Ovary (tissue), 9 donors: Measurements from ENCODE around the gene ADNP. TPM values are rescaled to one million over a fixed set of nuclear protein-coding genes. Genes with fewer than 3 reads are reported as not detected.

Source experiments
- DNase-seq, 5 donors: peaks; one replicate each; pipeline ENCODE4 v3.0.0-alpha.2; 2019 to 2020
- H3K27ac ChIP-seq, 2 donors: fragments of 200-600 bp; one replicate each; pipeline versions ENCODE4 v1.5.1 to v1.8.0; 2019 to 2022
- H3K27me3 ChIP-seq: fragments of 200-600 bp; one replicate; pipeline ENCODE4 v1.8.0; 2022
- H3K36me3 ChIP-seq: fragments of 200-600 bp; sonication (generic); one replicate; pipeline ENCODE4 v1.5.1; 2019
- H3K4me1 ChIP-seq: one replicate; pipeline ENCODE4 v1.8.1; 2013; ENCODE audit warnings: mild to moderate bottlenecking, moderate library complexity; ENCODE audit not compliant: insufficient read depth
- H3K4me3 ChIP-seq: fragments of 200-600 bp; sonication (generic); one replicate; pipeline ENCODE4 v1.5.1; 2017
- H3K9me3 ChIP-seq, 2 donors: fragments of 200-600 bp in 1 of 2; sonication (generic) in 1 of 2; one replicate each; pipeline versions ENCODE4 v1.5.1 to v1.8.1; 2013 to 2019; ENCODE audit warnings: mild to moderate bottlenecking in 1 of 2, moderate library complexity in 1 of 2
- CTCF ChIP-seq, 3 donors: fragments of 450-650 bp in 2 of 3; fragments of 200-600 bp in 1 of 3; IDR thresholded peaks; one replicate each; pipeline versions ENCODE4 v1.5.1 to v1.8.0; 2016 to 2022; ENCODE audit warnings: antibody characterized with exemption in 3 of 3, mild to moderate bottlenecking in 1 of 3
- EP300 ChIP-seq: sonication (generic); formaldehyde crosslinking; IDR thresholded peaks from one replicate; pipeline ENCODE4 v1.6.1; 2017; ENCODE audit warnings: antibody characterized with exemption
- POLR2A ChIP-seq: fragments of 450-650 bp; IDR thresholded peaks from one replicate; pipeline ENCODE4 v1.6.1; 2017; ENCODE audit warnings: antibody characterized with exemption, mild to moderate bottlenecking, moderate library complexity
- WGBS, 3 donors: extraction: QIAGEN DNeasy Blood & Tissue Kit in 1 of 3; methylation state at CpG; one replicate each; pipeline versions ENCODE4 v1.1.5 to v1.1.7; 2013 to 2017; 5-methylcytosine and 5-hydroxymethylcytosine counted together
- intact Hi-C, 4 donors: fragments of 100-400 bp; cut with DNase I; formaldehyde crosslinking; loops; one replicate each; pipeline versions ENCODE4 v1.11.0 to v1.15.1; 2022 to 2023
- polyA plus RNA-seq, 2 donors: library from polyadenylated mRNA; stranded (reverse); fragments of 200-250 nt in 1 of 2; fragments of 350-450 nt in 1 of 2; fragmentation: Illumina TruSeq in 1 of 2; extraction: RNeasy Lipid Tissue Mini Kit (QIAGEN cat#74804) in 1 of 2; gene quantifications; one replicate each; pipeline ENCODE4 v1.2.3, GENCODE V29; 2013 to 2014
- total RNA-seq, 7 donors: library from RNA; depleted of rRNA in 2 of 7; stranded (reverse); fragments of >200 nt in 2 of 7; fragmentation: NEBNext Ultra II Directional in 3 of 7; extraction: Animal tissue kit (Norgen Biotek cat#: 25700) in 3 of 7; gene quantifications; one replicate each; pipeline versions ENCODE4 v1.1.0 to v1.2.4, GENCODE V29; 2016 to 2023
- donor health status: DM: no; HTN: no; CAD: no; lungs with moderate emphysema.
- donor health status: DM: no; HTN: no; CAD: no.
- donor health status: Bipolar disorder and iron deficiency.
- donor health status: DM: yes; HTN: yes; CAD: no.
- donor health status: DM: no; HTN: no; CAD: no.
- donor health status: DM: yes; HTN: yes; CAD: no.

Gene ADNP
- total and polyA plus RNA-seq, 9 donors, result 30.8 to 94.7 (median 75.5) TPM

GRCh38 chr20:50930976-50931305 lies 296 bp downstream of the ADNP start:
- H3K27ac ChIP-seq, result peak overlapping the region; percentile 87 to 98
- WGBS, 3 donors, result 0 to 2% (median 1%) methylated on average over 24 to 42 of the region's 45 CpGs
- H3K9me3 ChIP-seq, result no peaks in the 10 kb centered on the region
- H3K4me3 ChIP-seq, result peak overlapping the region; percentile 92
- DNase-seq, result no peak
- H3K4me1 ChIP-seq, result peaks cover 10% of the 10 kb centered on the region
- TF ChIP-seq EP300 (no peak), POLR2A (no peak), CTCF (IDR thresholded peaks at IDR 0.05) (no peak)
- no peaks in the 10 kb centered on the region for H3K27me3 ChIP-seq
- no peaks in the 10 kb centered on the region for H3K36me3 ChIP-seq
- intact Hi-C loops, result loop anchor here in 3 of 4 donors (2.0 kb wide), 2 partner anchors 136 to 138 kb away; partner anchors contain the start of gene BCAS4 (in 2 of the 3)

- WGBS, 3 donors, result 0 to 1% (median 0%) methylated on average over 50 to 79 of the region's 79 CpGs
Measured at GRCh38 chr20:50930139-50930975, 880 bp downstream of the ADNP start.

GRCh38 chr20:50929299-50930138 lies 1.7 kb downstream of the ADNP start:
- H3K27ac ChIP-seq, result peak overlapping the region in 1 of 2 donors; percentile 83
- DNase-seq, result peak; percentile 81 to 88 (median 83)
- peak overlapping the region; percentile 92 for H3K4me3 ChIP-seq
- no peaks in the 10 kb centered on the region for H3K9me3 ChIP-seq
- H3K4me1 ChIP-seq, result peaks cover 14% of the 10 kb centered on the region
- no peaks in the 10 kb centered on the region for H3K36me3 ChIP-seq
- no peaks in the 10 kb centered on the region for H3K27me3 ChIP-seq
- WGBS, 3 donors, result 12% methylated on average over 13 of the region's 13 CpGs
- TF ChIP-seq POLR2A (no peak), CTCF (IDR thresholded peaks at IDR 0.05) (peak; percentile 50 to 81 (median 69))
- intact Hi-C loops, result loop anchor here (2.0 to 10.0 kb wide), 4 partner anchors 55 to 137 kb away; partner anchors contain the start of gene BCAS4 (in 3 of the 4)

More at GRCh38 chr20:50930139-50930975, 880 bp downstream of the ADNP start:
- Histone ChIP-seq H3K4me3 (peak overlapping the region; percentile 92), H3K36me3 (no peaks in the 10 kb centered on the region), H3K4me1 (peaks cover 14% of the 10 kb centered on the region), H3K27ac (peak overlapping the region; percentile 83 to 98), H3K9me3 (no peaks in the 10 kb centered on the region), H3K27me3 (no peaks in the 10 kb centered on the region)
- intact Hi-C loops, result loop anchor here in 3 of 4 donors (2.0 kb wide), 2 partner anchors 136 to 138 kb away; partner anchors contain the start of gene BCAS4 (in 2 of the 3)
- DNase-seq, result peak; percentile 30 to 64 (median 53)
- TF ChIP-seq POLR2A (no peak), EP300 (no peak), CTCF (IDR thresholded peaks at IDR 0.05) (no peak)

GRCh38 chr20:50928469-50928868 lies 2.8 kb downstream of the ADNP start:
- H3K27ac ChIP-seq, result no peak overlapping the region
- H3K4me1 ChIP-seq, result peaks cover 15% of the 10 kb centered on the region
- no peaks in the 10 kb centered on the region for H3K9me3 ChIP-seq
- H3K27me3 ChIP-seq, result no peaks in the 10 kb centered on the region
- no peak for TF ChIP-seq CTCF (IDR thresholded peaks at IDR 0.05)
- TF ChIP-seq EP300, result no peak
- no peak for DNase-seq
- no peaks in the 10 kb centered on the region for H3K36me3 ChIP-seq
- intact Hi-C loops, result loop anchor here in 2 of 4 donors (10.0 kb wide), 2 partner anchors 54 to 134 kb away; partner anchors contain the start of gene BCAS4 (in 1 of the 2)
- 64 to 72% (median 70%) methylated on average over 5 of the region's 5 CpGs for WGBS, 3 donors
- peak overlapping the region; percentile 92 for H3K4me3 ChIP-seq
